ENCODE measurements around the gene NSG1. TPM values are rescaled to one million over a fixed set of nuclear protein-coding genes. Genes with fewer than 3 reads are reported as not detected.

NSG1 gene
- total and polyA plus RNA-seq, 8 donors, result 0.86 to 74.5 (median 63.1) TPM

DNA sequence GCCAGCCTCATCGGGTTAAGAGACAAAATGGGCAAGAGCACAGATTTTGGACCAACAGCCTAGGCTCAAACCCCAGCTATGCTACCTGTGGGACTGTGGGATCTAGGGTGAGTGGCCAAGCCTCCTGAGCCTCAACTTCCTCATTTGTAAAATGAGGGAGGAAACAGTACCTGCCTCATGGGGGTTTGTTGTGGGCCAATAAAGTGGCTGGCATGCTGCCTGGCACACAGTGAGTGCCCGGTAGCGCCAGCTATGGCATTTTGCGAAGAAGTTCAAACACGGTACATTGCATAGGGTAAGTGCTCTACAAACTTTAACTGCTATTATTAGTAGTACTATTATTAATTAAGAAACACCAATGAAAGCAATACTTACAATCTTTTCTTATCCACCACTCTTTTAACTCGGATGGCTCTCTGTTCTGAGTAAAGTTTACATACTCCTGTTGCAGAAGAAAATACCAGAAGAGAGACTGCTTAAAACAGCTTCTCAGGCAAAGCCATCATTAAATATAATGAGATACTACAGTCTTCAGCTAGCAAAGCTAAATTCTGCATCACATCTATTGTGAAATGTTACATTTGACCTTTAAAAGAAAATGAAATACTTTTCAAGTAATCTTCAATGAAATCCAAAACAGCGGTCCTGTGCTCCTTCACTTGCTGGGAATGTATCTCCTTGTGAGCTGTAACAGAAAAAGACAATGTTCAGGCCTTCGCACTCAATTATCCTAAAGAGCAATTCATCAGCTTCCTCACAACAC is 70.1 kb downstream of the NSG1 start:
- Histone ChIP-seq H3K36me3 (peaks cover 2 to 75% of the 10 kb centered on the region in 2 donors), H3K27me3 (no peaks in the 10 kb centered on the region), H3K4me3 (no peak overlapping the region), H3K9me3 (no peaks in the 10 kb centered on the region), H3K27ac (no peak overlapping the region), H3K4me1 (no peaks in the 10 kb centered on the region)
- ATAC-seq, result no peak
- no peak for DNase-seq
- TF ChIP-seq, protein P1, sequence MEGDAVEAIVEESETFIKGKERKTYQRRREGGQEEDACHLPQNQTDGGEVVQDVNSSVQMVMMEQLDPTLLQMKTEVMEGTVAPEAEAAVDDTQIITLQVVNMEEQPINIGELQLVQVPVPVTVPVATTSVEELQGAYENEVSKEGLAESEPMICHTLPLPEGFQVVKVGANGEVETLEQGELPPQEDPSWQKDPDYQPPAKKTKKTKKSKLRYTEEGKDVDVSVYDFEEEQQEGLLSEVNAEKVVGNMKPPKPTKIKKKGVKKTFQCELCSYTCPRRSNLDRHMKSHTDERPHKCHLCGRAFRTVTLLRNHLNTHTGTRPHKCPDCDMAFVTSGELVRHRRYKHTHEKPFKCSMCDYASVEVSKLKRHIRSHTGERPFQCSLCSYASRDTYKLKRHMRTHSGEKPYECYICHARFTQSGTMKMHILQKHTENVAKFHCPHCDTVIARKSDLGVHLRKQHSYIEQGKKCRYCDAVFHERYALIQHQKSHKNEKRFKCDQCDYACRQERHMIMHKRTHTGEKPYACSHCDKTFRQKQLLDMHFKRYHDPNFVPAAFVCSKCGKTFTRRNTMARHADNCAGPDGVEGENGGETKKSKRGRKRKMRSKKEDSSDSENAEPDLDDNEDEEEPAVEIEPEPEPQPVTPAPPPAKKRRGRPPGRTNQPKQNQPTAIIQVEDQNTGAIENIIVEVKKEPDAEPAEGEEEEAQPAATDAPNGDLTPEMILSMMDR (IDR thresholded peaks at IDR 0.05), result no peak
- intact Hi-C loops (cut with DNase I), result no loop called here

DNA sequence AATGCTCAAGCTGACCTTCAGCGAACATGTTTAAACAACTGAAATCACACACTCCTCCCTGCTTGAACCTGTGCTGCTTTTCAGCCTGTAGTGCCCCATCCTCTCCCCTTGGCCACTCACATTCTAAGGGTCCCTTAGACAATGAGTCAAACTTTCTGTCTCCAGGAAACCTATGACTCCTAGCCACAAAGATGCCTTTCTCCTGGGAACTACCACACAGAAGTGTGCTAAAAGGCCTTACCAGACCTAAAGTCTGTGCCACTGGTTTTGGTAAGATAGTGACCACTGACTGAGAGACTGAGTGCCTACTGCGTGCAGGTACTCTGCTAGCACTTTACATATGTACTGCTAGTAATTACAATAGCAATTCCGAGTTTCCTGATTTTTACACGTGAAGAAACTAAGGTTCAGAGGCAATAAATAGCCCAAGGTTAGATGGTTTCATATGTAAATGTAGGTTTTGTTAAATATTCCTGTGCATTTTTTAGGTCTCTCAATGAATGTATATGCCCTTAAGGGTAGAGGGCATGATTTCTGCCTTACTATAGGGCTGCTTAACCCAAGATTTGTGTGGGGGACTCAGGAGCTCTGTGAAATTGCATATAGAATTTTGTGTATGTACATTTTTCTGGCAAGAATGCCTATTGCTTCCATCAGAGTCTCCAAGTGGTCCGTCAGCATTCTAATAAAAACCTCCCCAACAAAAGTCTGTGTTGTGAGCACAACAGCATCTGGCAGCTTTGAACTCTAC is 71.1 kb downstream of the NSG1 start:
- ATAC-seq (no peak), DNase-seq (no peak)
- Histone ChIP-seq H3K4me3 (no peak overlapping the region), H3K27ac (no peak overlapping the region), H3K36me3 (peaks cover 2 to 65% of the 10 kb centered on the region in 2 donors), H3K9me3 (no peaks in the 10 kb centered on the region), H3K27me3 (no peaks in the 10 kb centered on the region), H3K4me1 (no peaks in the 10 kb centered on the region)
- TF ChIP-seq, protein P1 (IDR thresholded peaks at IDR 0.05), result no peak
- intact Hi-C loops (cut with DNase I), result no loop called here

DNA sequence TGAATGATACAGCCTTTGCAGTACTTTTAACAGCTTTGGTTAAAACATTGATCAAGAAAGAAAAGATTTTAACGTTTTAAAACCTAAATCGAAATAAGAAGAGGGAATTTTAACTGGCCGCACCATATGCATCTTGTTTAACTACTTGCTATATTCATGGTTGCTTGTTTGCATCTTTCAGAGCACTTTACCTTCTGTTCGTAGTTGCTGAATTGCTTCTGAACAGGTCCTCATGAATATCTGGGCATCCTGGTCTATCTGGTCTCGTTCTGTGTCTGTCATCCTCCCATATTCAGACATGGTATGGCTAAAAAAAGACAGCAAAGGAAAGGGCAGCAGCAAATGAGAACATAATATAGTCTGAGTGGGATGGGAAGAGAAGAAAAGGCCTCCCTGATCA is 72.3 kb downstream of the NSG1 start:
- no peaks in the 10 kb centered on the region for H3K27me3 ChIP-seq
- TF ChIP-seq, protein P1 (IDR thresholded peaks at IDR 0.05), result no peak
- DNase-seq, result no peak
- H3K36me3 ChIP-seq, result peaks cover 2 to 53% of the 10 kb centered on the region in 2 donors
- ATAC-seq, result no peak
- H3K27ac ChIP-seq, result no peak overlapping the region
- H3K4me1 ChIP-seq, result no peaks in the 10 kb centered on the region
- H3K4me3 ChIP-seq, result no peak overlapping the region
- intact Hi-C loops (cut with DNase I), result no loop called here
- no peaks in the 10 kb centered on the region for H3K9me3 ChIP-seq

DNA sequence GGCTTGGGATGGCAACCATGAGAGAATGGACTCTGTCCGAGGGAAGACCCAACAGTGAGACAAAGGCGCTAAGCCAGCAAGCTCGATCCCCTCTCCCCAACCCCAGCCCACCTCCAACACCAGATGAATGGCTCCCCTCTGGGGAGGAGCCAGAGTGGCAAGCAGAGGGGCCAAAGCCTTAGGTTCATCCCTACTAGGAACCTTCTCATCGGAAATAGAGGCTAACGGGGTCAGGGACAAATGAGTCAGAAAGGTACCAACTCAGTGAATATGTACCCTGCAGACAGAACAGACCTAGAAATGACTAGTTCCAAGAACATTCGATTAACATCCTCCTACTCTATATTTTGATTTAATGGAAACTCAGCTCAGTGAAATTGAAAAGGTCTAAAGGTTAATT is 73.9 kb downstream of the NSG1 start:
- ATAC-seq, result no peak
- TF ChIP-seq, protein P1 (IDR thresholded peaks at IDR 0.05), result no peak
- intact Hi-C loops (cut with DNase I), result no loop called here
- Histone ChIP-seq H3K9me3 (no peaks in the 10 kb centered on the region), H3K4me3 (no peak overlapping the region), H3K36me3 (peaks cover 2 to 49% of the 10 kb centered on the region in 2 donors), H3K4me1 (no peaks in the 10 kb centered on the region), H3K27me3 (no peaks in the 10 kb centered on the region), H3K27ac (no peak overlapping the region)
- no peak for DNase-seq

DNA sequence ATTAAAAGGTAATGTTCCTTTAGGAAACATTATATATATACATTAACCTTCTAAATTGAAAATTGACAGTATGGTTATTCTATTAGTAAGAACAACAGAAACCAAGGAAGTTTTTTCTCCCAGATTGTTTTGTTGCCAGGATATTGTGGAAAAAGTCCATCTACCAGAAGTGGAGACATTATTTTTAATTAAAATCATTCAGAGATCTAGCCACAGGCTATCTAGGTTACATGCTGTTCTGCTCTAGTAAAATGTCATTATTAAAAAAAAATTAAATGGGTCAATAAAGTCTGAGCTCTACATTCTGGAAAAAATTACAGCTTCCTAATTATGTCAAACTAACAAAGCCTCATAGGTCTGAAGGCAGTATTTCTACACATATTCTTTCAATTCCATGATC is 74.3 kb downstream of the NSG1 start:
- Histone ChIP-seq H3K9me3 (no peaks in the 10 kb centered on the region), H3K4me3 (no peak overlapping the region), H3K27me3 (no peaks in the 10 kb centered on the region), H3K4me1 (no peaks in the 10 kb centered on the region), H3K36me3 (peaks cover 2 to 49% of the 10 kb centered on the region in 2 donors), H3K27ac (no peak overlapping the region)
- ATAC-seq, result no peak
- intact Hi-C loops (cut with DNase I), result no loop called here
- DNase-seq, result no peak
- TF ChIP-seq, protein P1 (IDR thresholded peaks at IDR 0.05), result no peak
